HG02943 (cell line): ENCODE data around the gene KLHL40.

Experiments
- ATAC-seq: cut with Tn5 transposase; IDR thresholded peaks from one replicate; pipeline ENCODE4 v1.9.1; 2021; ENCODE audit warnings: mild to moderate bottlenecking, low read depth, moderate library complexity; ENCODE audit not compliant: unreplicated experiment

KLHL40 gene

GRCh38 chr3:42734263-42734860 lies 49.0 kb downstream of the KLHL40 start:
- ATAC-seq: no peak

DNA sequence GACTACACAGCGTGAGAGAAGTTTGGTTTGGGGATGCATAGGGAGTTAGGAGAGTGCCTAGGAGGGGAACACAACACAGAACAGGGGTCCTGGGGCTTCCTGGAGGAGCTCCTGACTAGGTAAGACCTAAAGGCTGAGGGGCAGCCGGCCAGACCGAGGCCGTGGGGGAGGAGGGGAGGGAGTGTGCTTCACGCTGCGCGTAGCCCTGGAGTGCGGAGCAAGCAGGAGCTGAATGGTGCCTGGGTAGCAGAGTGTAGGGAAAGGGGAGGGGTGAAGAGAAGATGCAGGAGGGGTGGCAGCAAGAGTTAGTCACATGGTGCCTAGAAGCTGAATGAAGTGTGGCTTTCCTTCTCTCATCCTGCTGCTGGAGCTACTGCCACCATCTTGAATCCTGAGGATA lies 49.7 kb downstream of the KLHL40 start:
- no peak for ATAC-seq

DNA sequence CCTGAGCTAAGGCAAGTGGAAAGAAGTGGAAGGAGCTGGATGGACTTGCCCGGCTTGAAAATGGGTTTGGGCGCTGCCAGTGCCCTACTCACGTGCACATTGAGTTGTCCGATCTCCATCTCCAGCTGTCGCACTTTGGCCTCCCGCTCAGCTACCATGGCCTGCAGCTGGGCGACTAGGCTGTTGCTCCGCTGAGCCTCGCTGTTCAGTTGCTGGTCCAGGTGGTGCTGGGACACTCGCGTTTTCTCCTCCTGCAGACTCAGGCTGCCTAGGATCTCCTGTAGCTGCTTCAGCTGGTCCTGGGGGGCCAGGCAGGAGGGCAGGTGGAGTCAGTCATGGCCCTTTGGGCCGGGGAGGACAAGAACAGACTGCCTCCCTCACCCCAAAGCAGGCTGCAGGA lies 50.3 kb downstream of the KLHL40 start:
- ATAC-seq: no peak

DNA sequence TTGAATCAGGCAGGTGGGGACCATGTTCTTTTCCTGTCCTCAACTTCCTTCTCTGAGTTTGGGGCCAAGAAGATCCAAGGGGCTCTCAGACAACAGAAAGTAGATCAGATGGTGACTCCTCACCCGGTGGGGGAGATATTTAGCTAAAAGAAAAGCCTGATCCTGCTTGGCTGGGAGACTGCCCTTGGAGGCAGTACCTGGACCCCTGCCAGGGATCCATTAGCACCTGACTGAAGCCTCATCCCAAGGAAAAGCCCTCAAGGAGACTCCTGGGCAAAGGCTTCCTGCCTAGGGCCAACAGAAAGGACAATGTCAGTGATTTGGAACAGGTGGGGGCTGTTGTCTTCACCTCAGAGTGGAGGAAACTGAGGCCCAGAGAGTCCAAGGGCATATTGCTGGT lies 50.7 kb downstream of the KLHL40 start:
- ATAC-seq: no peak

GRCh38 chr3:42736531-42736930 lies 51.2 kb downstream of the KLHL40 start:
- ATAC-seq: no peak

GRCh38 chr3:42739401-42740158 lies 54.2 kb downstream of the KLHL40 start:
- ATAC-seq: no peak

- ATAC-seq: no peak
Observed at GRCh38 chr3:42741796-42742195, 56.5 kb downstream of the KLHL40 start.
